GM21825 (cell line): ENCODE measurements around the gene PCNX1.
"Not testable (repeated sequence)": the region's sequence is repeated elsewhere in the genome, so short reads cannot be mapped to it uniquely, and the experiment has no call there.

Source experiments
- ATAC-seq: cut with Tn5 transposase; IDR thresholded peaks from one replicate; pipeline ENCODE4 v1.9.1; 2021; ENCODE audit warnings: mild to moderate bottlenecking, moderate library complexity; ENCODE audit not compliant: unreplicated experiment

The PCNX1 gene

DNA sequence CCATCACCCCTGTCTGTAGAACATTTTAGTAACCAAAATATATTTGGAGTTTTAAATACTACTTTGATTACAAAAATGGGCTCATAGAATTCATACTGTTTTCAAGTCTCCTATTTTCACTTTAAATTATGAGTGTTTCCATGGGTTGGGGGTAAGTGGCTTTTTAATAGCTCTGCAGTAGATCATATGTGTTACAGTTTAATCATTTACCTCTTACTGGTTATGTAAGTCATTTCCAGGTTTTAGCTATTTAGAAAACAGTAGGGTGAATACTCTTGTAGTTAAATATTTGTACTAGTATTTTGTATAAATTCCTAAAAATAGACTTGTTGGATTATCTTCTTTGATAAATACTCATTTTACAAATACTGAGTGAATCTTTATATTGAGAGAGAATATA lies 8.2 kb downstream of the PCNX1 start:
- ATAC-seq = no peak

DNA sequence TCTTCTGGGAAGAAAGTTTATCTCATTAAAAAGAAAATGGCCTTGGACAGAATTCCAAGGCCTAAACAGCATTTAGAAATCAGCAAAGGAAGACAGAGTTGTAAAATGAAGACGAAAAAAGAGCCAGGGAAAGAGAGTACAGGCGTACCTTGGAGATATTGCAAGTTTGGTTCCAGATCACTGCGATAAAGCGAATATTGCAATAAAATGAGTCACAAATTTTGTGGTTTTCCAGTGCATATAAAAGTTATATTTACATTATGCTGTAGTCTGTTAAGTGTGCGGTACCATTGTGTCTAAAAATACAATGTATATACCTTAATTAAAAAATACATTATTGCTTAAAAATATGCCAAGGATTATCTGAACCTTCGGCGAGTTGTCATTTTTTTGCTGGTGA lies 9.0 kb downstream of the PCNX1 start:
- ATAC-seq = no peak

DNA sequence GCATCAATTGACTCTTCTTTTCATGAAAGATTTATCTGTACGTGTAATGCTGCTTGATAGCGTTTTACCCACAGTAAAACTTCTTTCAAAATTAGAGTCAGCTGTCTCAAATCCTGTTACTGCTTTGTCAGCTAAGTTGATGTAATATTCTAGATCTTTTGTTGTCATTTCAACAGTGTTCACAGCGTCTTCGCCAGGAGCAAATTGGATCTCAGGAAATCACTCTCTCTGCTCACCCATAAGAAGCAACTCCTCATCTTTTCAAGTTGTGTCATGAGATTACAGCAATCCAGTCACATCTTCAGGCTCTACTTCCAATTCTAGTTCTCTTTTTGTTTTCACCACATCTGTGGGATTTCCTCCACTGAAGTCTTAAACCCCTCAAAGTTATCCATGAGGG lies 9.5 kb downstream of the PCNX1 start:
- ATAC-seq = no peak

DNA sequence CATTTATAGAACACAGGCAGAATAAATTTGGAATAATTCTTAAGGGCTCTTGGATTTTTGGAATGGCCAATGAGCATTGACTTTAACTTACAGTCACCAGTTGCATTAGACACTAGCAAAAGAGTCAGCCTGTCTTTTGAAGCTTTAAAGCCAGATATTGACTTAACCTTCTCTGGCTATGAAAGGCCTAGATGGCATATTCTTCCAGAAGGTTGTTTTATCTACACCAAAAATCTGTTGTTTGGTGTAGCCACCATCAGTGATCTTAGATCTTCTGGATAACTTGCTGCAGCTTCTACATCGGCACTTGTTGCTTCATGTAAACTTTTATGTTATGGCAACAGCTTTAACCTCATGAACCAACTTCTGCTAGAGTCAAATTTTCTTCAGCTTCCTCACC lies 10.4 kb downstream of the PCNX1 start:
- no peak for ATAC-seq

DNA sequence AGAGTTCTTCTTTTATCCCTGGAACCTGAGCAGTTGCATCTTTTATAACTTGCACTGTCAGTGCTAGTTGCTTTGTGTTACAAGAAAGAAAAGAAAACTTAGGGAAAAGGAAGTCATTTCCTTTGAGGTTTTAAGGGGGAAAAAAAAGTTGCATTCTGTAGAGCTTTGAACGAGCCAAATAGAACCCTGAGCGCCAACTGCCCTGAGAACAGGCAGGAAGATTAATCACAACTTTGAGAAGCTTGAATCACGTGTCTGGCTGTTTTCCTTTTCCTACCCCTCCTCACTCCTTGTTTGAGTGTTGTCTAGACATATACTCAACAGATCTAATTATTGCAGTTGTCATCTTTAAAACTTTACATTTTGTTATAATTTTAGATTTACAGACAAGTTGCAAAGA lies 12.5 kb downstream of the PCNX1 start:
- no peak for ATAC-seq

DNA sequence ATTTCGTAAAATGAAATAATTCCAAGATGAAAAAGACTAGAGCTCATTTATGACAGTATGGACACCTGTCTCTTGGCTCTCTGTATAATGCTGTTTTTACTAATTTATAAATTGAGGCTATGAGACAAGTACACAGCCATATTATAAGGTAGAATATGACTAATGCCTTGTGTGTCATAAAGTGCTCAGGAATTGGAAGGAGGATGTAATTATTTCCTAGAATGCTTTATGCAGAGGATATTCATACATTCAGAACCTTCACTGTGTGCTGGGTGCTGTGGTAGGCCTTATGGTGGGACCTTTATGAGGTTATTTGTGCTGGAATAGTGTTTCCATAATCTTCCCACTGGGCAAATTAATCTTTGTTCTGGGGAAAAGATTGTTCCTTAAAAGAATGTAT lies 13.3 kb downstream of the PCNX1 start:
- ATAC-seq = no peak

DNA sequence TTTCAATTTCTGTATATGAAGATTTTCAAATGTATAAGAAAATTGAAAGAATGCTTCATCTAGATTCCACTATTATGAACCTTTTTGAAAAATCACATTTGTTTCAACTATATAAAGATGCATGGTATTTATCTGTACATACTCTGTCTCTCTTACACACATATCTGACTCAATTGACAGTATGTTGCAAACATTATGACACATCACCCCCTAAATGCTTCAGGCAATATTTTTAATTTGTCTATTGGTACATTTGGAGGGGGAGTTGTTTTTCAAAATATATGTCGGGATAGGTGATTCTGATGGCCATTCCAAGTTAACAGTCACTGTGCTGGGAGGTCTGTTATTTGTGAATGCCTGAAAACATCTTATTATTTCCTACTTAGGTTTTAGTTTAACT lies 14.4 kb downstream of the PCNX1 start:
- ATAC-seq = no peak

DNA sequence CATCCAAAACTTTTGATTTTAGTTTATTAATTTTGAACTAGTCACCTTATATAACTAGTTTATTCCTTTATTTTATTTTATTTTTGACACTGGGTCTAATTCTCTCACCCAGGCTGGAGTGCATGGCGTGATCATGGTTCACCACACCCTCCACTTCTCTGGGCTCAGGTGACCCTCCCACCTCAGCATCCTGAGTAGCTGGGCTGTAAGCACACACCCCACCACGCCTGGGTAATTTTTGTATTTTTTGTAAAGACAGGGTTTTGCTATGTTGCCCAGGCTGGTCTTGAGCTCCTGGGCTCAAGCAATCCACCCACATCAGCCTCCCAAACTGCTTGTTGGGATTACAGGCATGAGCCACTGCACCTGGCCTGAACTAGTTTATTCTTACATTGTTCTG lies 17.3 kb downstream of the PCNX1 start:
- ATAC-seq = no peak

DNA sequence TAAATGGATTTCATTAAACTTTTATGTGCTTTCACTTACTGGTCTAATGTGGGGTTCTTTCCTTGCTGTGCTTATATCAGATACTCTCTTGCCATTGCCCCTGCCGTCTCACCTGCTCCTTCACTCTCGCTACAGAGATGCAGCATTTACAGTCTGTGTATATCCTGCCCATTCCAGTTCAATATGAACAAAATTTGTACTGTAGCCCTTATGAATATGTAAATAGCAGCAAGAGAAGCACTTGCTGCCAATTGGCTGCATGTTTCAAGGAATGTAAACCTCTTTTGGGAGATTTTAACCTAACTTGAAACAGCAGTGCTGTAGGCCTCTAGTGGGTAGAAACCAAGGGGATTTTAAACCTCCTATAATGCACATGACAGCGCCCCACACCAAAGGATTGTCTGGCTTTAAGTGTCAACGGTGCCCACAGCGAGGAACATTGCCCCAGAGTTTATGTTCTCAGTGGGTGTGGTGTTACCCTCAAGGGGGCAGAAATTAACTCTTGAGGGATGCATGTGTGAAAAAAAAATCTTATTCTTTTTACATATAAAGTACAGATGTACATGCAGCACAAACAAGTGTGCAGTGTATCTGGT lies 19.1 kb downstream of the PCNX1 start:
- ATAC-seq = no peak

DNA sequence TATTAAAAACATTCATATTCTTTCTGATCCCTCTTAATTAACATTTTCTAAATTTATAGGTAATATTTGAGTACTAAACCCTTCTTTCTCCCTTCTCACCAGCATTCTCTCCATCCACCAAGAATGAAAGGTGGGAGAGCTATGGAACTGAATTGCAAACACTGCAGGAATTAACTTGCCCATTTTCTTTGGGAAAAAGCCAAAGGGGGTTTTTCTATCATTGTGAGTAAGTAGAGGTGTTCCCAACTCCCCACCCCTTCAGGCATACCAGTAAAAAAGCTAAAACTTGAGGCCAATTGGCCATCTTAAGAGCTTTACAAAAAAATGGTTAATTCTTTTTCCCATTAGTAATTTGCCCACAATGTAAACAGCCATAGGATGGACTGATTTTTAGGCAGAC lies 23.7 kb downstream of the PCNX1 start:
- no peak for ATAC-seq

DNA sequence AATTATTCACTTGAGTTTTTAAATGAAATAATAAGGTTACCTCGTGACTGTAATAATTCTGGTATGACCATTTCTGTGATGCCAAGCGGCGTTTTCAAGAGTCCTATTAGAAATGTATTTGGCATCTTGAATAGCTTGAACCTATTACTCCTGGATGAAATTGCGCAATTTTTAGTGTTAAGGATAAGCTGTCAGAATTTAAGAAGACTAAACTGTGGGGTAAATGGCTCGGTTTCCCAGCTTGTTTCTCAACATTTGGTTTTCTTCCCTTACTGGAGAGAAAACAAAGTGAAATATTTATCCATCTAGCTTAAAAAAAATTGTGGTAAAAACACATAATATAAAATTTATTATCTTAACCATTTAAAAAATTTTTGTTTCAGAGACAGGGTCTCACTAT lies 26.8 kb downstream of the PCNX1 start:
- ATAC-seq = no peak

DNA sequence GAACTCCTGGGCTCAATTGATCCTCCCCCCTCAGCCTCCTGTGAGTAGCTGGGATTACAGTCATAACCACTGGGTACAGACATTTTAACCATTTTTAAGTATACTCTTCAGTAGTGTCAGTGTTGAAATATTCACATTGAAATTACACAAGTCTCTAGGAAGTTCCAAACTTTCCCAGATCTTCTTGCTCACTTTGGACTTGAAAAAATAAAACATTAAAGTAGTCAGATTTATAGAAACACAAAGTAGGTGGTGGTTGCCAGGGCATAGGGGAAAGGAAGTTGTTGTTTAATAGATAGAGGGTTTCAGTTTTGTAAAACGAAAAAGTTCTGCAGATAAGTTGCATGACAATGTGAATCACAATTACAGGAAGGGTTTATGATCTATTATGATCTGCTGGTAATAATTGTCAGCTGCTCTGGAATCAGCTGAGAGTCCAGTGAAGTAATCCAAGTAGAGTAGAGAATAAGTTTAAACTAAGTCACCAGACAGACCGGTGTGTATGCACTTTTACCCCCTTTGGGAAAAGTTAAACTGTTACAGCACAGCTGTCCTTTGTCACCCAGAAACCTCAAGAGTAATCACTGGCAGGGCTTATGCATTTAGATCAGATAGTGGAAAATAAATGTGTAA lies 27.4 kb downstream of the PCNX1 start:
- peak; percentile 76 for ATAC-seq

DNA sequence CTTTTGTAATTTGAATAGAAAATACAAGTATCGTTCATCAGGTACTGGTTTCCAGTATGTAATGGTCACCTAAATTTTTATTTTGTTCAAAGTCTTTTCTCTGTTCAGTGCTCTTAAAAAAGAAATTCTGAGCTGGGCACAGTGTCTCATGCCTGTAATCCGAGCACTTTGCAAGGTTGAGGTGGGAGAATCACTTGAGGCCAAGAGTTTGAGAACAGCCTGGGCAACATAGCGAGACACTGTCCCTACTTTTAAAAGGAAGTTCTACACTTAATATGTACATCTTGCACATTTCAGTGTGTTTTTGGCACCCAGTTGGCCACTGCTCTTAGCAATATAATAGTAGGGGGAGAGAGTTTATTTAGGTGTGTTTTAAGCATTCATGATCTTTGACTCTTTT lies 27.9 kb downstream of the PCNX1 start:
- ATAC-seq = peak; percentile 15

DNA sequence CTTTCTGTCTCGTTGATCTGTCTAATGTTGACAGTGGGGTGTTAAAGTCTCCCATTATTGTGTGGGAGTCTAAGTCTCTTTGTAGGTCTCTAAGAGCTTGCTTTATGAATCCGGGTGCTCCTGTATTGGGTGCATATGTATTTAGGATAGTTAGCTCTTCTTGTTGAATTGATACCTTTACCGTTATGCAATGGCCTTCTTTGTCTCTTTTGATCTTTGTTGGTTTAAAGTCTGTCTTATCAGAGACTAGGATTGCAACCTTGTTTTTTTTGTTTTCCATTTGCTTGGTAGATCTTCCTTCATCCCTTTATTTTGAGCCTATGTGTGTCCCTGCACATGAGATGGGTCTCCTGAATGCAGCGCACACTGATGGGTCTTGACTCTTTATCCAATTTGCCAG lies 32.4 kb downstream of the PCNX1 start:
- ATAC-seq = not testable (repeated sequence)

DNA sequence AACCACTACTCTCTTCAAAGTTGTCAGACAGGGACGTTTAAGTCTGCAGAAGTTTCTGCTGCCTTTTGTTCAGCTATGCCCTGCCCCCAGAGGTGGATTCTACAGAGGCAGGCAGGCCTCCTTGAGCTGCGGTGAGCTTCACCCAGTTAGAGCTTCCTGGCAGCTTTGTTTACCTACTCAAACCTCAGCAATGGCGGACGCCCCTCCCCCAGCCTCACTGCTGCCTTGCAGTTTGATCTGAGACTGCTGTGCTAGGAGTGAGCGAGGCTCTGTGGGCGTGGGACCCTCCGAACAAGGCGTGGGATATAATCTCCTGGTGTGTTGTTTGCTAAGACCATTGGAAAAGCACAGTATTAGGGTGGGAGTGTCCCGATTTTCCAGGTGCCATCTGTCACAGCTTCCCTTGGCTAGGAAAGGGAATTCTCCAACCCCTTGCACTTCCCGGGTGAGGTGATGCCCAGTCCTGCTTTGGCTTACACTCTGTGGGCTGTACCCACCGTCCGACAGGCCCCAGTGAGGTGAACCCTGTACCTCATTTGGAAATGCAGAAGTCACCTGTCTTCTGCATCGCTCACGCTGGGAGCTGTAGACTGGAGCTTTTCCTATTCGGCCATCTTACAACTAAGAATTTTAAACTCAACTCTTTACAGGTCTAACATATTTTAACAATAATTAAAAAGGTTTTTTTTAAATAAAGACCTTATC lies 34.5 kb downstream of the PCNX1 start:
- not testable (repeated sequence) for ATAC-seq

DNA sequence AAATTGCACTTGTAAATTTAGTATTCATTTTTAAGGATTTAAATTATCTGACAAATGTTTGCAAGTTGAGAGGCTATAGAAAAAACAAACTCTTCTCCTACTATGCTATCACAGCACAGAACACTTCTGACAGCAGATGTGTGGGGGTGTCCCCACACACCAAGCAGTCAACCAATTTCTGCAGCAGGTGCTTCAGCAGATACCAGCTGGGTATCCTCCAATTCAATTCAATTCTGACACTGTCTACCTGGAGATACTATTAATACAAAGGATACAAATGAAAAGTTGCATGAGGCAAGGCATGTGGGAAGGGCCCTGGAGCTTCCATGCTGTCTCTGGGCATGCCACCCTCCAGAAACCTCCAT lies 35.1 kb downstream of the PCNX1 start:
- no peak for ATAC-seq

DNA sequence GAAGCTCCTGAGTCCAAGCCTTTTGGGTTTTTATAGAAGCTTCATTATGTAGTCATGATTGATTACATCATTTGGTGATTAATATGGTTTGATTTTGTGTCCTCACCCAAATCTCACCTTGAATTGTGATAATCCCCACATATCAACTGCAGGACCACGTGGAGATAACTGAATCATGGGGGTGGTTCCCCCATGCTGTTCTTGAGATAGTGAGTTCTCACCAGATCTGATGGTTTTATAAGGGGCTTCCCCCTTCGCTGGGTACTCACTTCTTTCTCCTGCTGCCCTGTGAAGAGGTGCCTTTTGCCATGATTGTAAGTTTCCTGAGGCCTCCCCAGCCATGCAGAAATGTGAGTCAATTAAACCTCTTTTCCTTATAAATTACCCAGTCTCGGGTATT lies 35.5 kb downstream of the PCNX1 start:
- ATAC-seq = not testable (repeated sequence)

DNA sequence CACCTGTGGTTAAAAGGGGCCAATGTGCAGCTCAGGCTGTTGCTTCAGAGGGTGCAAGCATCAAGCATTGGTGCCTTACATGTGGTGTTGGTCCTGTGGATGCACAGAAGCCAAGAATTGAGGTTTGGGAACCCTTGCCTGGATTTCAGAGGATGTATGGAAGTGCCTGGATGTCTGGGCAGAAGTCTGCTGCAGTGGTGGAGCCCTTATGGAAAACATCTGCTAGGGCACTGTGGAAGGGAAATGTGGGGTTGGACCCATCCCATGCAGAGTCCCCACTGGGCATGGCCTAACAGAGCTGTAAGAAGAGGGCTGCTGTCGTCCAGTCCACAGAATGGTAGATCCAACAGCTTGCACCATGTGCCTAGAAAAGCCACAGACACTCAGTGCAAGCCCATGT lies 36.6 kb downstream of the PCNX1 start:
- ATAC-seq = no peak

DNA sequence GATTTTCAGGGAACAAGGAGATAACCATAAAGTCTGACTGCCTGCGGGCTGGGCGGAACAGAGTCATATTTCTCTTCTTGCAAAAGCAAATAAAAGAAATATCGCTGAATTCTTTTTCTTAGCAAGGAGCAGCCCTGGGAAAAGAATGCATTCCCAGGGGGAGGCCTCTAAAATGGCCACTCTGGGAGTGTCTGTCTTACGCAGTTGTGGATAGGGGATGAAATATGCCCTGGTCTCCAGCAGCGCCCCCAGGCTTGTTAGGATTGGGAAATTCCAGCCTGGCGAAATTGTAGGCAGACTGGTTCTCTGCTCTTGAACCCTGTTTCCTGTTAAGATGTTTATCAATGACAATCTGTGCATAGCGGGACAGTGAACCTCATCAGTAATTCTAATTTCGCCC lies 40.5 kb downstream of the PCNX1 start:
- ATAC-seq = no peak

DNA sequence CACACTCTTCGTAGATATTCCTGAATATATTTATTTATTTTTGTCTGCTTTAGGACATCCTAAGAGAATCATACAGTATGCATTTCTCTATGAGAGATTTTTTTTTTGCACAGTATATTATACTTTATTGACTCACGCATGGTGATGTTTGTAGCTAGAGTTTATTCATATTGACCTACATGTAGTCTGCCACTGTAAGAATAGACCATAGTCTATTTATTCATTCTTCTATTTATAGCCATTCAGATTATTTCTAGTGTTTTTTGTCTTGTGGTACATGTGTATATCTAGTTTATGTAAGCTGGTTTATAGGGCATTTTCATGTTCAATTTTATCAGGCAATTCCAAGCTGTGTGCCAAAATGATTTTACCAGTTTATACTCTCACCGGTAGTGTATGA lies 45.2 kb downstream of the PCNX1 start:
- no peak for ATAC-seq

DNA sequence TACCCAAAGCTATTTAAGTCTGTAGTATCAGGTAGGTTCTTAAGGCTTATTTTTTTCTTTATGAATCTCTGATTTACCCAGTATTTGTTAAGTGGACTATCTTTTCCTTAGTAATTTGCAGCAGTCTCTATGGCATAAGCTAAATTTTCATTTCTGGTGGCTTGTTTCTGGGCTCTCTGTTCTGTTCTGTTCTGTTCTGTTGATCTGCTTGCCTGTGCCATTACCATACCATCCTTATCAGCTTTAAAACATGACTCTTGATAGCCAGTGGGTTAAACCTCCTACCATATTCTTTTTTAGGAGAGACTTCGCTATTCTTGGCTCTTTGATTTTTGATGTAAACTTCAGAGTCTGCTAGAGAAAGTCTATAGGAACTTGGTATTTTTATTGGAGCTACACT lies 46.8 kb downstream of the PCNX1 start:
- no peak for ATAC-seq
